Activated effector memory CD4-positive, alpha-beta T cell treated with anti-CD3 and anti-CD28 coated beads, Interleukin-2, amount 50 U/mL, for 16 hours (primary cell): ENCODE results near the gene PRDM11.

Experiments
- DNase-seq: peaks from one replicate; pipeline ENCODE4 v3.0.0-alpha.2; 2020

PRDM11 gene

DNA sequence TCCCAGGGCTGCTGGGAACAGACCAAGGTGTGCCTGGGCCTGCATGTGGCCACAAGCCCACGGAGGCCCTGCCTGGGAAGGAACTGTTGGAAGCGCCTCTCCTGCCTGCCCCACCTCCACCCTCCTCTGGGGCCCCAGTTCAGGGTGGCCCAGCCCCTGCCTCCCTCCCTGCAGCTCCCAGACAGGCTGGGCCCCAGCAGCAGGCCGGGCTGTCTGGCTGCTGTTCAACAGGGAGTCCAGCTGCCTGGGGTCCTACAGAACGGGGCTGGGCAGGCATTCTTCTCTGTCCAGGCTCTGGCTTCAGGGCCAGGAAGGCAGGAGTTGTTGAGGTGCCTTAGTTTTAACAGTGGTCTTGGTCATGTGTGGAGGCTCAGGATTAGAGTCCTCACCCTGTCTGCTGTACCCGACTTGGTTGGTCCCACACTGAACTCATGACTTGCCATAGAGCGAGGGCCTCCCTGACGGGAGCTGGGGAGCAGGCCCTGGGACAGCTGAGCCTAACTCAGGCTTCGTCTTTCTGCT is 11.8 kb downstream of the PRDM11 start:
- DNase-seq, result no peak

- no peak for DNase-seq
Observed at GRCh38 chr11:45158891-45159605, 12.6 kb downstream of the PRDM11 start.

GRCh38 chr11:45159781-45160365 is 13.4 kb downstream of the PRDM11 start:
- peak; percentile 21 for DNase-seq

- peak; percentile 36 for DNase-seq
Observed at GRCh38 chr11:45161252-45162063, 15.0 kb downstream of the PRDM11 start.

DNA sequence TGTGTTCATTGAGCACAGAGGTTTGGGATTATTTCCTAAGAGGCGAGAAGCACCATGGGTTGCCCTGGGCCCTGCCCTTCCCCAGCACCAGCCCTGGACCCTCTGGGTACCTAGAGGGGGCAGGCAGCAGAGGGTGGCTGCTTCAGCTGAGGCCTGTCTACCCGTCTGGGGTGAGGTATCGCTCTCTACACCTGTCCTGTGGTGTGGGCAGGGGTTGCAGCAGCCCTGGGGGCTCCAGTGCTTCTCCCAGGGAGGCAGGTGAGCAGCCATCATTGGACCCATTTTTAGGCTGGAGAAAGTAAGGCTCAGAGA is 15.6 kb downstream of the PRDM11 start:
- peak; percentile 54 for DNase-seq

- DNase-seq, result peak; percentile 42
Observed at GRCh38 chr11:45162916-45163879, 16.8 kb downstream of the PRDM11 start.

DNA sequence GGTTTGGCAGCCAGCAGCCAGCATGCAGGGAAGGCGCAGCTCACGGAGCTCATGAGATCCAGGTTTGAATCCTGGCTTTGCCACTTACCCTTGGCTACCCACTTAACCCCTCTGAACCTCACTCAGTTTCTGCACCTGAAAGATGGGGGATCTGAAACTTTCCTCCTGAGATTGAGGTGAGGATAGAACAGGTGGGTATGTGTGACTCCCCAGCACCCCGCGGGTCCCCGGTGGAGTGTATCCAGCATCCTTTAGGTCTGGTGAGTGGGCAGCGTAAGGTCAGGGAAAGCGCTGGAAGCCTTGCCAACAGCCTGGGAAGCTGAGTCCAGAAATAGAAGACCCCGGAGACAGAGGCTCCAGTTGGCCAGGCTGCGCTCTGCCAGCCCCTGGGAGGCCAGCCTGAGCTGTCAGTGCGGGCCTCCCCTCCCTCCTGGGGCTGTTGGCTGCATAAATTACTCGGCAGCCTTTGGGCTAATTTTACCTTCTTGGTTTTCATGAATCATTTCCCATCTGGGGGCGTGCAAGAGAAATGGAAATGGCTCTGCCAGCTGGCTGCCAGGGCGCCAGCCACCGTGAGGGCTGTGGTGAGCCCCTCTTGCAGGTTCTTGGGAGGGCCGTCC is 17.6 kb downstream of the PRDM11 start:
- DNase-seq, result no peak

GRCh38 chr11:45165386-45165785 is 18.9 kb downstream of the PRDM11 start:
- DNase-seq, result no peak

DNA sequence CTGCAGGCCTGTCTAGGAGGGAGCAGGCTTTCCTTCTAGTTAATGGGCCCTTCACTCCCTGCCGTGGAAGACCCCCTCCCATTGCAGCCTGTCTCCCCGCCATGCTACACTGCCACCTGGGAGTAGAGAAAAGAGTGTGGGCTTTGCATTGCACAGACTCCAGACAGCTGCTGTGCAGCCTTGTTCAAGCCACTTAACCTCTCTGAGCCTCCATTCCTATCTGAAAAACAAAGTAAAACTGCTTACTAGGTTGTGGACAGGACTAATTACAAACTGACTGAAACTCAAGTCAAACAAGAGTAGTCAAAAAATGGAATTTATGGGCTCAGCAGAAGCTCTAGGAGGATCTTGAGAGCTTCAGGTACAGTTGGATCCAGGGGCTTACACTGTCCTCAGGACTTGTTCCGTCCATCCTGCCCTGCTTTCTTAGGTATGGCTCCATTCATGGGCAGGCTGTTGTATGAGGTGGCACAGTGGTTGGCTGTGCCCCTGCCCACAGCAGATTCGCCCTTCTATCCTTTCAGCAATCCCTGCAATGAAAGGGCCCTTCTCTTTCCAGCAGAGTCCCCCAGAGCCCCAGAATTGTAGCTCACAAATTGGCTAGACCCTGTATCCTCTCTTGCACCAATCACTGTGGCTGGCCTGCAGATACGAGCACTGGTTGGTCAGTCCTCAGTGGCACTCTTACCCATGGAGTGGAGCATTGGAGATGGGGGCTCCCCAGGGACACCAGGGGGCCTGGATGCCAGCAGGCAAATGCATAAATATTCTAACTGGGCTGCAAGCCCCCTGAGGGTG is 19.6 kb downstream of the PRDM11 start:
- no peak for DNase-seq

DNA sequence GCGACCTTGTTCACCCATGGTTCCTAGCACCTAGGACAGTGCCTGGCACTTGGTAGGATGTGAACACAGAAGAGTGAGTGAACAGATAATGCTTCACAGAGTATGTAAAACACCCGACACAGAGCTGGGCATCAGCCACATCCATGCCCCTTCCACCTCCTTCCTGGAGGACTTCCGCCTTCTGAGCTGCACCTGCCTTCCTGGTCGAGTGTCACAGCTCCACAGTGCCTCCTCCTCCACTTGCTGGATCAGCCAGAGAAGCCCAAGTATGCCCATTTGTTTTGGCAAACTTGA is 20.1 kb downstream of the PRDM11 start:
- no peak for DNase-seq

DNA sequence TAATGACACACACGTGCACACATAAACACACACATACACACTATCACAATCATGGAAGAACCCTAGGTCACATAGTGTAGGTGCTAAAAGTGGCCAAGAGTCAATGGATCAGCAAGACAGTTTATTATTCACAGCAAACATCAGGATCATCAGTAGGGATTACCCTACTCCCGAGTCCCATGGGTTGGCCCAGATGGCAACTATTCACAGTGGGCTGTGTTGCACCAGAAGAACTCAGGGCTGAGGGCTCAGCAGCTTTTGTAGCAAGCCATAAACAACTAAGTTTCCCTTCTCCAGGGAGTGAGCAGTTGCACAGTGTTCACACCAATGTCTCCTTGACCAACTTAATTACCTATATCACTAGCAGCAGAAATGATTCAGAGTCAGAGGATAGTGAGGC is 20.8 kb downstream of the PRDM11 start:
- no peak for DNase-seq

GRCh38 chr11:45168366-45169130 is 22.1 kb downstream of the PRDM11 start:
- no peak for DNase-seq

DNA sequence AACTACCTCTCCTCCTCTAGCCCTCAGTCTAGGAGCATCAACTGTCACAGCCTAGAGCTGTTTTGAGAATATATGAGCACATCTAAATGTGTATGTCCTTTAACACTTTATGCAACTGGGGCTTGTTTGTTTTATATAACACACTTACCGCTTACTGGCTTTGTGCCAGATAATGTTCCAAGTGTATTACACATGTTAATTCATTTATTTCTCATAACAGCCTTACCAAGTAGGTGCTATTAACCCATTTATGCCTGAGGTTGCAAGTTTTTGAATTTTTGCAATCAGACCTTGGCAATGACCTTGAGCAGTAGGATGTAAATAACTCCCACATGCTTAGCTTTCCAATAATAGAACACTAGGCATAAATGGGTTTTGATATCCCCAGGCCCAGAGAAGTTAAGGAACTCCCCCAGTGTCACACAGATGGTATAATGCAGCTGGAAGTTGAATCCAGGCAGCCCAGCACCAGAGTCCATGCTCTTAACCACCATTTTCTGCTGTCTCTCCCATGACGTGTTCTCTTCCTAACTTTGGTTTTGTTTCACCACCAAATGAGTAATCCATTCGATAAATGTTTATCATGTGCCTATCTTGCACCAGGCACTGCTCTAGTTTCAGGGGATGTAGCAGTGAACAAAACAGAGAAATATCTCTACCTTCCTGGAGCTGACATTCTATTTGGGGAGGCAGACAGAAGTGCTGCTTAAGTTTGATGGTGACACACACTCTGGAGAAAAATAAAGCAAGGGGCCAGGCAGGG is 23.1 kb downstream of the PRDM11 start:
- no peak for DNase-seq

DNA sequence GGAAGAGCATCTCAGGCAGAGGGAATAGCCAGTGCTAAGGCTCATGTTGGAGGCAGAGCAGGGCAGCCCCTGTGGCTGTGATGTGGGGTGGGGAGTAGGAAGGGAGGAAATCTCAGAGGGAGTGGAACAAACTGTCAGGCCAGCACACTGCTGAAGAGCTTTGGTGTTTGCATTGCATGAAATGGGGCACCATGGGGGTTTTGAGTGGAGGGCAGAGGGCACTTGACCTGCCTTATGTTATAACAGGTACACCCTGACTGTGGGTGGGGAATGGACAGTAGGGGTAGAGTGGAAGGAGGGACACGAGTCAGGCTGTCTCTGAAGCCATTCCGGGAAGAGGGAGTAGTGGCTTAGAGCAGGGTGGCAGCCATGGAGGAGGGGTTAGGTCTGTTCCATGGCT is 24.0 kb downstream of the PRDM11 start:
- DNase-seq, result no peak

- no peak for DNase-seq
Observed at GRCh38 chr11:45171550-45171949, 25.1 kb downstream of the PRDM11 start.

- DNase-seq, result no peak
Observed at GRCh38 chr11:45173064-45173463, 26.6 kb downstream of the PRDM11 start.

DNA sequence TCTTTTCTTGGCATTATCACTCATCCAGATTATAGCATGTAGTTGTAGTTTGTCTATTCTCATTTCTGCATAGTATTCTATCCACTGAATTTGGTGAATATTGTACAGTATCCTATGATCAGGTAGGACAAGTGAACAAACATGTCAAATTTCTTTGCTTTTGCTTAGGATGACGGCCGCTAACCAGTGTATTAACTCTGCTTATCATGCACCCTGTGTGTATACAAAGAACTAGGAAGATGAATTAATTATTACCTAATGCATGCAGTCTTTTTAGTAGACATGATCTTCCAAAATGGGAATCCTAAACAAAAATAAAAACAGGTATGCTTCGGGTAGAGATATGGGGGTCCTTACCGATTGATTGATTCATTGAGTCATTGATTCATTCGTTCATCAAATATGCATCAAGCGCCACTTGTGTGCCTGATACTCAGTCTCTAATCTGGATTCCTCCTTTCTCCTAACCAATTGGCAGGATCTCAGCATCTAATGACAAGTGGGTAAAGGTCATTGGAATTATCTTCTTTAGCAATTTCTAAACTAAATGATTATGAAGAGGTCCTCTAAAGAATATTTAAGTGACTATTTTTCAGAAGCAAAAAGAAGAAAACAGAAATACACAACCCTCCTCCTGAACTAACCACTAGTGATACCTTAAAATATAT is 27.9 kb downstream of the PRDM11 start:
- DNase-seq, result no peak

DNA sequence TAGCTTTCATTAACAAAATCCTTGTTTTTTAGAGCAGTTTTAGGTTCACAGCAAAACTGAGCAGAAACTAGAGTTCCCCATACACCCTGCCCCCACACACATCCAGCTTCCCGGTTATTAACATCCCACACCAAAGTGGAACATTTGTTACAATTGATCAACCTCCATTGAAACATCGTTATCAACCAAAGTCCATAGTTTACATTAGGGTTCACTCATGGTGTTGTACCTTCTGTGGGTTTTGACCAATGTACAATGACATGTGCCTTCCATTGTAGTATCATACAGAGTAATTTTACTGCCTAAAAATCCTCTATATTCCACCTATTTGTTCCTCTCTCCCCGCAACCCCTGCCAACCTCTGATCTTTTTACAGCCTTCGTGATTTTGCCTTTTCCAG is 28.5 kb downstream of the PRDM11 start:
- DNase-seq, result no peak

DNA sequence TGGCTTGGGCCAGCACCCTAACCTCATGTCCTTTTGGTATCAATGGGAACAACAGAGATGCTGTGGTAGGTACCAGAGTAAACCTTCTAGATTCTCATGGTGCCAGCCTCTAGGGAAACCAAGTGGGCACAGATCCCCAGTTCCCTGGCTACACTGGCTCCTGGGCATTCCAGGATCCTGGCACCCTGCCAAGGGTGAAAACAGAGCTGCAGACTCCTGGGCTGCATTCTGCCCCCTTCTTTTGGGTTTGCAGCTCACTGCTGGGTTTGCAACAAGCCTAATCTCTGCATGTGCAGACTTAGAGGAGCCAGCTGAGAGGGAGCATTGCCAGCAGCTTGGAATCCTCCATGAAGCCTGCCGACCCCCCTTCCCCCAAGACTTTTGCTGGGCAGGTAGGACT is 30.6 kb downstream of the PRDM11 start:
- no peak for DNase-seq

DNA sequence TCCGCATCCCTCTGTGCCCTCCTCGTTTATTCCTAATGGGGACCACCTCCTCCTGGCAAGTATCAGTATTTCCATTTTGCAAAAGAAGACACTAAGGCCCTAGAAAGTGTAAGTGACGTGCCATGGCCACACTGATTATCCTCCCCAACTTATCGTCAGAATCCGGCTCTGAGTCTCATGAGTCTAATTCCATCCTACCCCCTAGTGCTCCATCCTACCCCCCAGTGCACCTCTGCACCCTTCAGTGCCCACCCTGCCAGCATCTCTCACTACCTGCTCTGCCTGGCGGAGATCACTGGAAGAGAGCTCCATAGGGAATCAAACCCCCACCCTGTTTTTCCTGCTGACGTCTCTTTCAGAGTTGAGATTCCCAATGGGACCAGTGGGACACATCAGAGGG is 31.8 kb downstream of the PRDM11 start:
- DNase-seq, result no peak
